H1 (cell line): ENCODE data around the gene KRTAP9-2. TPM values are rescaled to one million over a fixed set of nuclear protein-coding genes. Genes with fewer than 3 reads are reported as not detected.

Source experiments
- SP4 ChIP-seq: IDR thresholded peaks from 2 replicates; pipeline ENCODE4 v1.6.1; 2012; ENCODE audit warnings: low read length, inconsistent platforms
- TEAD4 ChIP-seq: IDR thresholded peaks from 2 replicates; pipeline ENCODE4 v1.6.1; 2012; ENCODE audit warnings: low read depth, low read length, inconsistent platforms, mixed read lengths
- polyA plus RNA-seq, 7 experiments: library from polyadenylated mRNA; depleted of rRNA in 3 of 7; stranded (reverse) in 5 of 7; unstranded in 2 of 7; fragments of >200 nt in 5 of 7; fragments of 200-250 nt in 2 of 7; gene quantifications; 1 replicate in 5 of 7; 2 replicates in 1 of 7; 4 replicates in 1 of 7; pipeline versions ENCODE4 v1.2.1 to v1.2.3, GENCODE V29; 2011 to 2013; ENCODE audit warnings: missing spikeins in 2 of 7, mixed read lengths in 2 of 7
- total RNA-seq: library from RNA; stranded (reverse); fragmentation: NEBNext Ultra II Directional; extraction: Animal tissue kit (Norgen Biotek cat#: 25700); gene quantifications from 2 replicates; pipeline ENCODE4 v1.2.1, GENCODE V29; 2021
- TF ChIP-seq, protein P1 (sequence below): fragments of 300-600 bp; sonication (generic); IDR thresholded peaks from 2 replicates; pipeline ENCODE4 v1.7.1; 2012; ENCODE audit warnings: low read length, moderate library complexity, mild to moderate bottlenecking, inconsistent platforms; ENCODE audit not compliant: insufficient replicate concordance

Gene KRTAP9-2
- total and polyA plus RNA-seq, 2 of the 8 experiments (the other 6 are each of a cell fraction or from before 2014, with no cell fraction given): not detected

DNA sequence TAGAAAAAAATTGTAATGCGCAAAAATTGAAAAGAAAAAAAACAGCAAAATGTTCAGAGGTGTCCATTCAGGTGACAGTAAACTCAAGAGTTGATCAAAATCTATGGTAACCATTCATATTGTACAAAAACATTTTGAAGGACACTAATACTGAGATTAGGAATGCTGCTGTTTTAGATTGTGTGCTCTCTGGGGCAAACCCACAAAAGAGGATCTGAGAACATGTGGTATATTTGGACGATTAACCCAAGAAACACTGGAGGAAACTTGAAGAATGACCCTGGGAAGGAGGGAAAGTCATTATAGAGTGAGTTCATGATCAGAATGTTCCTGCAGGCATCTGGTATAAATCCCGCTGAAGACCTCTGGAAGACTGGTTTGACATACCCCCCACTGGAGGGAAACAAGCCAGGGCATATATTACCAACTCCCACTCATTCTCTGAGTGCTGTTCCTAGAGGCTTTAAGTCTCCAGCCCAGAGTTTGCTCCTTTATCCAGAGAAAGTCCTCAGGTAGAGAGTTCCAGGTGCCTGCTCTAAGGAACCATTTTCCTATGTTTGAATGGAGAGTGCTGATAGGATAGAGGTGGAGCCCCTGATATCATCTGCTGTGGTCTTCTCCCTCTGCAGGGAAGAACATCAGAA lies 49.6 kb upstream of the KRTAP9-2 start (continued):
- TF ChIP-seq, protein P1, sequence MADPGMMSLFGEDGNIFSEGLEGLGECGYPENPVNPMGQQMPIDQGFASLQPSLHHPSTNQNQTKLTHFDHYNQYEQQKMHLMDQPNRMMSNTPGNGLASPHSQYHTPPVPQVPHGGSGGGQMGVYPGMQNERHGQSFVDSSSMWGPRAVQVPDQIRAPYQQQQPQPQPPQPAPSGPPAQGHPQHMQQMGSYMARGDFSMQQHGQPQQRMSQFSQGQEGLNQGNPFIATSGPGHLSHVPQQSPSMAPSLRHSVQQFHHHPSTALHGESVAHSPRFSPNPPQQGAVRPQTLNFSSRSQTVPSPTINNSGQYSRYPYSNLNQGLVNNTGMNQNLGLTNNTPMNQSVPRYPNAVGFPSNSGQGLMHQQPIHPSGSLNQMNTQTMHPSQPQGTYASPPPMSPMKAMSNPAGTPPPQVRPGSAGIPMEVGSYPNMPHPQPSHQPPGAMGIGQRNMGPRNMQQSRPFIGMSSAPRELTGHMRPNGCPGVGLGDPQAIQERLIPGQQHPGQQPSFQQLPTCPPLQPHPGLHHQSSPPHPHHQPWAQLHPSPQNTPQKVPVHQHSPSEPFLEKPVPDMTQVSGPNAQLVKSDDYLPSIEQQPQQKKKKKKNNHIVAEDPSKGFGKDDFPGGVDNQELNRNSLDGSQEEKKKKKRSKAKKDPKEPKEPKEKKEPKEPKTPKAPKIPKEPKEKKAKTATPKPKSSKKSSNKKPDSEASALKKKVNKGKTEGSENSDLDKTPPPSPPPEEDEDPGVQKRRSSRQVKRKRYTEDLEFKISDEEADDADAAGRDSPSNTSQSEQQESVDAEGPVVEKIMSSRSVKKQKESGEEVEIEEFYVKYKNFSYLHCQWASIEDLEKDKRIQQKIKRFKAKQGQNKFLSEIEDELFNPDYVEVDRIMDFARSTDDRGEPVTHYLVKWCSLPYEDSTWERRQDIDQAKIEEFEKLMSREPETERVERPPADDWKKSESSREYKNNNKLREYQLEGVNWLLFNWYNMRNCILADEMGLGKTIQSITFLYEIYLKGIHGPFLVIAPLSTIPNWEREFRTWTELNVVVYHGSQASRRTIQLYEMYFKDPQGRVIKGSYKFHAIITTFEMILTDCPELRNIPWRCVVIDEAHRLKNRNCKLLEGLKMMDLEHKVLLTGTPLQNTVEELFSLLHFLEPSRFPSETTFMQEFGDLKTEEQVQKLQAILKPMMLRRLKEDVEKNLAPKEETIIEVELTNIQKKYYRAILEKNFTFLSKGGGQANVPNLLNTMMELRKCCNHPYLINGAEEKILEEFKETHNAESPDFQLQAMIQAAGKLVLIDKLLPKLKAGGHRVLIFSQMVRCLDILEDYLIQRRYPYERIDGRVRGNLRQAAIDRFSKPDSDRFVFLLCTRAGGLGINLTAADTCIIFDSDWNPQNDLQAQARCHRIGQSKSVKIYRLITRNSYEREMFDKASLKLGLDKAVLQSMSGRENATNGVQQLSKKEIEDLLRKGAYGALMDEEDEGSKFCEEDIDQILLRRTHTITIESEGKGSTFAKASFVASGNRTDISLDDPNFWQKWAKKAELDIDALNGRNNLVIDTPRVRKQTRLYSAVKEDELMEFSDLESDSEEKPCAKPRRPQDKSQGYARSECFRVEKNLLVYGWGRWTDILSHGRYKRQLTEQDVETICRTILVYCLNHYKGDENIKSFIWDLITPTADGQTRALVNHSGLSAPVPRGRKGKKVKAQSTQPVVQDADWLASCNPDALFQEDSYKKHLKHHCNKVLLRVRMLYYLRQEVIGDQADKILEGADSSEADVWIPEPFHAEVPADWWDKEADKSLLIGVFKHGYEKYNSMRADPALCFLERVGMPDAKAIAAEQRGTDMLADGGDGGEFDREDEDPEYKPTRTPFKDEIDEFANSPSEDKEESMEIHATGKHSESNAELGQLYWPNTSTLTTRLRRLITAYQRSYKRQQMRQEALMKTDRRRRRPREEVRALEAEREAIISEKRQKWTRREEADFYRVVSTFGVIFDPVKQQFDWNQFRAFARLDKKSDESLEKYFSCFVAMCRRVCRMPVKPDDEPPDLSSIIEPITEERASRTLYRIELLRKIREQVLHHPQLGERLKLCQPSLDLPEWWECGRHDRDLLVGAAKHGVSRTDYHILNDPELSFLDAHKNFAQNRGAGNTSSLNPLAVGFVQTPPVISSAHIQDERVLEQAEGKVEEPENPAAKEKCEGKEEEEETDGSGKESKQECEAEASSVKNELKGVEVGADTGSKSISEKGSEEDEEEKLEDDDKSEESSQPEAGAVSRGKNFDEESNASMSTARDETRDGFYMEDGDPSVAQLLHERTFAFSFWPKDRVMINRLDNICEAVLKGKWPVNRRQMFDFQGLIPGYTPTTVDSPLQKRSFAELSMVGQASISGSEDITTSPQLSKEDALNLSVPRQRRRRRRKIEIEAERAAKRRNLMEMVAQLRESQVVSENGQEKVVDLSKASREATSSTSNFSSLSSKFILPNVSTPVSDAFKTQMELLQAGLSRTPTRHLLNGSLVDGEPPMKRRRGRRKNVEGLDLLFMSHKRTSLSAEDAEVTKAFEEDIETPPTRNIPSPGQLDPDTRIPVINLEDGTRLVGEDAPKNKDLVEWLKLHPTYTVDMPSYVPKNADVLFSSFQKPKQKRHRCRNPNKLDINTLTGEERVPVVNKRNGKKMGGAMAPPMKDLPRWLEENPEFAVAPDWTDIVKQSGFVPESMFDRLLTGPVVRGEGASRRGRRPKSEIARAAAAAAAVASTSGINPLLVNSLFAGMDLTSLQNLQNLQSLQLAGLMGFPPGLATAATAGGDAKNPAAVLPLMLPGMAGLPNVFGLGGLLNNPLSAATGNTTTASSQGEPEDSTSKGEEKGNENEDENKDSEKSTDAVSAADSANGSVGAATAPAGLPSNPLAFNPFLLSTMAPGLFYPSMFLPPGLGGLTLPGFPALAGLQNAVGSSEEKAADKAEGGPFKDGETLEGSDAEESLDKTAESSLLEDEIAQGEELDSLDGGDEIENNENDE: no peak
- no peak for TF ChIP-seq SP4
- no peak for TF ChIP-seq TEAD4
